ENCODE data around the gene C10orf67. TPM values are rescaled to one million over a fixed set of nuclear protein-coding genes. Genes with fewer than 3 reads are reported as not detected.
"Not testable (repeated sequence)": the region's sequence is repeated elsewhere in the genome, so short reads cannot be mapped to it uniquely, and the experiment has no call there.

The C10orf67 gene
- total RNA-seq, 1 experiment from 2014 or later = not detected

GRCh38 chr10:23284674-23285335 is 59.8 kb downstream of the C10orf67 start:
- in situ Hi-C loops (cut with HindIII; ENCODE audit: low sequenced_read_pairs) = no loop called here
- no peak for DNase-seq (ENCODE audit: low spot score)

DNA sequence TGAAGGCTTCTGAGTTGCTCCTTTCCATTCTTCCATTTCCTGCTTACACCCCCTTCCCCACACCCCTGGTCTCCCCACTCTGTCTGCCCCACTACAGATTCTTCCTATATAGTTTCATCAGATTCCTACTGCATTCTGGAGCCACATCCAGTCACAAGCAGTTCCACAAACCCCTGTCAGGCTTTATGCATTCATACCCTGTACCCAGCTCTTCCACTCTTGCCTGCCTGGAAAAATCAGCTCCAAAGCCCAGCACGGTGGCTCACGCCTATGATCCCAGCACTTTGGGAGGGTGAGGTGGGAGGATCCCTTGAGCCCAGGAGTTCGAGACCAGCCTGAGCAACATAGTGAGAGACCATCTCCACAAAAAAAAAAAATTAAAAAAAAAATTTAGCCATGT is 60.4 kb downstream of the C10orf67 start:
- in situ Hi-C loops (cut with HindIII; ENCODE audit: low sequenced_read_pairs) = no loop called here
- DNase-seq (ENCODE audit: low spot score) = no peak

DNA sequence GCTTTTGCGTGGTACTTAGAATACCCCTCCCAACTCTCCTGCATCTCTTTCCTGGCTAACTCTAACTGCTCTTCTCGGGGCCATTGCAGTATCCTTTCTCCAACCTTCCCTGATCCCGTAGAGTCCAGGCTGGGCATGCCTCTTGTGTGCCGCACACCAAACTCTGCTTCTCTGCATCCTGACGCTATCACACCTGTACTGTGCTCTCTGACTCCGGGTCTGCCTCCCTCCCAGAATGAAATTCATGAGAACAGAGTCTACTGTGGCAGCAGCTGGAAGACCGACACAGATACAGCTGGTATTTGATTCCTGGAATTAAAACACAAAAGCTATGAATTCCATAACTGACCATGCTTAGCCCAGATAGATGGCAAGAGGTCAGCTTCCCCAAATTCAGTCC is 60.9 kb downstream of the C10orf67 start:
- in situ Hi-C loops (cut with HindIII; ENCODE audit: low sequenced_read_pairs) = no loop called here
- no peak for DNase-seq (ENCODE audit: low spot score)

DNA sequence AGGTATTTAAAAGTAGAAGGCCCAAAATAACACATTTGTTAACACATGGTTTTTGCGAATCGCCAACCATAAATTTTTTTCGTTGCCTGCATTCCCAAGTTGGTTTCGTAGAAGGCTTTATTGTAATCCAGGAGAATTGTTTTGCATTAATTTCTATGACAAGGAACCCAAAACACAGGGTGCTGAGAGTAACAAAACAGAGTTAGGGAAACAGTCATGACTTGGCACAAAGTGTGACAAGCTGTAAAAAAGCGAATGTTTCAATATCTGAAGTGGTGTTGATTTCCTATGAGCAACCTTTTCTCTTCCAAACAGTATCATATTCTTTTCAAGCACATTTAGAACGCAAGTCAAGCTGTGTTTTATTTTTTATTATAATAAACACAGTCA is 63.6 kb downstream of the C10orf67 start:
- no peak for DNase-seq (ENCODE audit: low spot score)

DNA sequence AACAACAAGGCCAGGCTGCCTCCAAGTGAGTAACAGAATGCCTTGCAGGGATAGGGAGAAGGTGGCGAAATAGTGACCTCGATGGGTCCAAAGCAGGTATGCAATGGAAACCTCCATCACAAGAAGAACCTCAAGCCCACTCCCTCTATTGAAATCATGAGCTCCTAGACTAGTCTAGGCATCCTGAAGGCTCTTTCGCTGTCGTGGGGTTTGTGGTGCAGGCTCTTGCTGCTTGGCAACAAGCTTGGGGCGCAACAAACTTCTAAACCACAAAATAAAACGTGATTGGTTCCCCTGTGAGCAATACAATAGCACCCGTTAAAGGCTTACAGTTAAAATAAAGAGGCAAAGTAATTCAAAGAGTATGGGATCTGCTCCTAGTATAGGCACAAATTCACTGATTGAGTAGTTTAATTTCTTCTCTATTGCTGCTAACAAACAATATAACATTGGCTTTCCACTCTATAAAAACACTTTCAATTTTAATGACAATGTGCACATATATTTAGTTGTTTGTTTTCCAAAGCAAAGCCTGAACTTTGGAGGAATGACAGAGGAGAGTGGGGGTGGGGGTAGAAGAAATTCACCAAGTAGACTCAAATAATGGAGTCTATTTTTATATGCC is 64.1 kb downstream of the C10orf67 start:
- no peak for DNase-seq (ENCODE audit: low spot score)
- in situ Hi-C loops (cut with HindIII; ENCODE audit: low sequenced_read_pairs) = no loop called here

More for the DNA sequence above, 63.6 kb downstream of the C10orf67 start:
- in situ Hi-C loops (cut with HindIII; ENCODE audit: low sequenced_read_pairs) = no loop called here

- no peak for DNase-seq (ENCODE audit: low spot score)
- in situ Hi-C loops (cut with HindIII; ENCODE audit: low sequenced_read_pairs) = no loop called here
These were observed 69.2 kb downstream of the C10orf67 start for GRCh38 chr10:23275355-23275754.

GRCh38 chr10:23274179-23274578 is 70.4 kb downstream of the C10orf67 start:
- DNase-seq (ENCODE audit: low spot score); in situ Hi-C loops (cut with HindIII; ENCODE audit: low sequenced_read_pairs): not testable (repeated sequence)

DNA sequence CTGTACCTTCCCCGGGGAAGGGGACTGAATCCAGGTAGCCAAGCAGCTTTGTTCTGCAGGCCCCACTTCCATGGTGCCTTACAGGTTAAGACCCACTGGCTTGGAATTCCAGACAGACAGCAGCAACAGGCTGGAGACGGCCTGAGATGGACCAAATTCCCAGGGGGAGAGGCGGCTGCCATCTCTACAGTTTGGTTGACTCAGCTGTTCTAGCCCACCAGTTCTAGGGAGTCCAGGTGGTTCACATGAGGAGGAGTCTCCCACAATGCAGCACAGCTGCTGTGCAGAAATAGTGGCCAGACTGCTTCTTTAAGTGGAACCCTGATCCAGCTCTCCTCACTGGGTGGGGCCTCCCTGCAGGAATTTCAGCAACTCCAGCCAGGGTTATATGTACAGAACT is 74.1 kb downstream of the C10orf67 start:
- no peak for DNase-seq (ENCODE audit: low spot score)
- in situ Hi-C loops (cut with HindIII; ENCODE audit: low sequenced_read_pairs) = no loop called here

DNA sequence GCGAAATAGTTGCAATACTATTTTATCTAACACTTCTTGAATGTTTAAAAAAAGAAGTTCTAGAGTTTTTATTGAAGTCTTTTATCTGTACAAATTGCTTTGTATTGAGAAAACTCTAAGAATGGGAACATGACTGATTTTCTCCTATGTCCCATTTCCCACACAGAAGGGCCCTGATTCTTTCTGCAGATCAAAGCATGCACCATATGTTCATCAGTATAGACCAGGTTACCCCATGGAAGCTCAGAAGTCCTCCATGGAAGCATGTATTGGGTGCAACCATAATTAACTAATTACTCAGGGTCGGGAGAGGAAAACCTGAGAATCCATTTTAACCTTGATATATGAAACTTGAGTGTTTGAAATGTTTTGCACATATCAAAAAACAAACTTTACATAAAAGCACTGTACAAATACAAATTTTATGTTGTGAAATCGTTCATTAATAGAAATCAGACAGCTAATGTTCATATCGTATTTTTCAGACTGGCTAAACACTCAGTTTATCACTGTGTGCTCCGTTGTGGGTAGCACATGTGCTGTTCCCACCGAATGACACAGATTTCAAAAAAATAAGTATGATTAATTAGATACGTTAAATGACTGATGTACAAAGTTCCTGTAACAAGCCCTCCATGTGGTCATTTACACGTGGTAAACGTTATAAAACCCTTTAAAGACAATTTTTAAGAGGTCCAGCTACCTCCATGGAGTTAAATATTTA is 81.0 kb downstream of the C10orf67 start:
- in situ Hi-C loops (cut with HindIII; ENCODE audit: low sequenced_read_pairs) = no loop called here
- DNase-seq (ENCODE audit: low spot score) = no peak

DNA sequence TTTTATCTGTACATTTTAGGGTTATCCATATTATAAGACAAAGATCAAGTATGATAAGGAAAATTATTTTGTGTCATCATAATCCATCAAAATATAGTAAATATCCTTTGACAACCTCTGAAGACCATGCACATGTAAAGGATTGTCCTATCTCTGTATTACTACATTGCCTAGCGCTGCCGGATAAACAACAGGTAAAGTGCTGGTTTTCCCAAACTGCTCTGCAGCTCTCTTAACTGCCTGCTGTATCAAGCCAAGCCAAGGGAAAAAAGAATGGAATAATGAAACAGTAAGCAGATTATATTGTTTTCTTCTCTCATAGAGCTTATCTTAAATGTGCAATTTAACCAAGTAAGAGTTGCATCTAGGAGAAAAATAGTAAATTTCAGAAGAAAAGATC is 81.7 kb downstream of the C10orf67 start:
- DNase-seq (ENCODE audit: low spot score) = no peak
- in situ Hi-C loops (cut with HindIII; ENCODE audit: low sequenced_read_pairs) = no loop called here

GRCh38 chr10:23258516-23258915 is 86.1 kb downstream of the C10orf67 start:
- DNase-seq (ENCODE audit: low spot score) = no peak
- in situ Hi-C loops (cut with HindIII; ENCODE audit: low sequenced_read_pairs) = no loop called here

- in situ Hi-C loops (cut with HindIII; ENCODE audit: low sequenced_read_pairs) = no loop called here
- DNase-seq (ENCODE audit: low spot score) = no peak
These were observed 90.8 kb downstream of the C10orf67 start for GRCh38 chr10:23253780-23254179.

DNA sequence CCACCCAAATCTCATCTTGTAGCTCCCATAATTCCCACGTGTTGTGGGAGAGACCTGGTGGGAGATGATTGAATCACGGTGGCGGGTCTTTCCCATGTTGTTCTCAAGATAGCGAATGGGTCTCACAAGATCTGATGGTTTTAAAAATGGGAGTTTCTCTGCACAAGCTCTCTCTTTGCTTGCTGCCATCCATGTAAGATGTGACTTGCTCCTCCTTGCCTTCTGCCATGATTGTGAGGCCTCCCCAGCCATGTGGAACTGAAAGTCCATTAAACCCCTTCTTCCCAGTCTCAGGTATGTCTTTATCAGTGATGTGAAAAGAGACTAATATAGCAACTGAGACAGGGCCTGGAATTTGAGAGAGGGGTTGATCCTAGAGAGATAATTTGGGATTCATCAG is 91.7 kb downstream of the C10orf67 start:
- in situ Hi-C loops (cut with HindIII; ENCODE audit: low sequenced_read_pairs); DNase-seq (ENCODE audit: low spot score): not testable (repeated sequence)

GRCh38 chr10:23241779-23242178 is 102.8 kb downstream of the C10orf67 start:
- in situ Hi-C loops (cut with HindIII; ENCODE audit: low sequenced_read_pairs); DNase-seq (ENCODE audit: low spot score): not testable (repeated sequence)

DNA sequence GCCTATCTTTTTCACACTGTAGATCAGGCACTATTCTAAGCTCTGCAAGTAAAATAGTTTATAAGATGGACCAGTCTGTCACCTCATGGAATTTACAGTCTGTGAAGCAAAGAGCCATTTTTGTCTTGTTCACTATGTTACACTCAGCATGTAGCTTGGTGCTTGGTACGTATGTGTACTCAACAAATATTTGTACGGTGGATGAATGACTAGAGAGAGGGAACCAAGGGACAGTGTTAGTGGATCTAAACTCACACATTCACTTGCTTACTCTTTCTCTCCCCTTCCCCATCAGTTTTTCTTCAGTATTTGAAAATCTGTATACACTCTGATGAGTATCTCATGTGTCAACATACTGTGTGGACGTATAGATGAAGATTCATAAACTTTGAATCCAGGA is 106.6 kb downstream of the C10orf67 start:
- in situ Hi-C loops (cut with HindIII; ENCODE audit: low sequenced_read_pairs) = no loop called here
- DNase-seq (ENCODE audit: low spot score) = no peak

DNA sequence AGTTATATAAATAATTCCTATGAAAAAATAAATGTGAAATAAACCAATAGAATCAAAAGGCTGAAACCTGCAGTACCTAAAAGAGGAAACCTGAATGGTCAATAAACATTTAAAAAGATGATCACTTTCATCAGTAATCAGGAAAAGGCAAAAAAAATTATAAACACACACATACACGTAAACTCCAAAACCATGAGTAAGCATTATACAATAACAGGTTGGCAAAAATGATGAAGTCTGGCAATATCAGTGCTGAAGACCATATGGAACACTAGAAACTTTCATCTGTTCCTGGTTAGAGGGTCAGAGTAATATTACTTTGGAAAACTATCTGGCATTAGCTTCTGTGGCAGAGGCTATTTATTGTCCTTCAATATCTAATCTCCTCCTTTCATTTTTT is 114.0 kb downstream of the C10orf67 start:
- in situ Hi-C loops (cut with HindIII; ENCODE audit: low sequenced_read_pairs) = no loop called here
- DNase-seq (ENCODE audit: low spot score) = no peak

DNA sequence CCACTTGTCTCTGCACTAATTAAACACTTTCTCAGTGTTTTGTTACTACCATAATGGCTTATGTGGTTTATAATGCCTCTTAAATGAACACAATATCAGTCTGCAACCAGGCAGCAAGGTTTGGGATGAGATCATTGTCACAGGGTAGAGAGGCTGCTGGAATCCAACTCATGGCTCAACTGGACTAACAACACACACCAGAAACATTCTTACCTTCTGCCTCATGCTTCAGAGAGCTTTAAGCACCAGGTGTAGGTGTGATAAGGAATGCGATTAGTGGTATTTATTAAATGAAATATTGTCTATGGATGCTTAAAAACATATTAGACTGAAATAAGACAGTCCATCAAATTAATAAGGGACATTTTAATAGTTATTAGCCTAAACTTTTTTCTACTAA is 127.1 kb downstream of the C10orf67 start:
- in situ Hi-C loops (cut with HindIII; ENCODE audit: low sequenced_read_pairs) = no loop called here
- DNase-seq (ENCODE audit: low spot score) = no peak

- DNase-seq (ENCODE audit: low spot score) = no peak
- in situ Hi-C loops (cut with HindIII; ENCODE audit: low sequenced_read_pairs) = no loop called here
These were observed 138.5 kb downstream of the C10orf67 start for GRCh38 chr10:23205972-23206642.

DNA sequence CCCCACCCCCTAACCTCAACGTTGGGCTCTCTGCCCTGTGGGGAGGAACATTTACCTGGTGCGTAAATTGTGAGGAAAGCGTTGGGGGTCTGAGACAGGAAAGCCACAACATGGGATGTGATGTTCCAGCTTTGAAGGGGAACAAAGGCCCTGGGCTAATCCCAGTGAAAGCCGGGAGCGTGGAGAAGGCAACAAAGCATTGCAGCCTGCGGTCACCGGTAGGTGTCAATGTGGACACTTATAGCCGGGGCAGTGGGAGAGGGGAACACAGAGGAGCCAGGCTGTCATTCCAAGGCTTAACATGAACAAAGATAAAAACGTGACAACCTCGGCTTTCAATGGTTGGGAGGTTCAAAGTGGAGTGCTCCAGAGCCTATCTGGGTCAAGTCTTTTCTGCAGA is 139.8 kb downstream of the C10orf67 start:
- no peak for DNase-seq (ENCODE audit: low spot score)
- in situ Hi-C loops (cut with HindIII; ENCODE audit: low sequenced_read_pairs) = no loop called here

Data from G401 (cell line).